ENCODE measurements around the gene AP2A2. TPM values are rescaled to one million over a fixed set of nuclear protein-coding genes. Genes with fewer than 3 reads are reported as not detected.
A peak's percentile ranks its signal among the peaks of the same experiment; 100 is the strongest.

Gene AP2A2
- total RNA-seq, 1 experiment from 2014 or later: 47.1 TPM

DNA sequence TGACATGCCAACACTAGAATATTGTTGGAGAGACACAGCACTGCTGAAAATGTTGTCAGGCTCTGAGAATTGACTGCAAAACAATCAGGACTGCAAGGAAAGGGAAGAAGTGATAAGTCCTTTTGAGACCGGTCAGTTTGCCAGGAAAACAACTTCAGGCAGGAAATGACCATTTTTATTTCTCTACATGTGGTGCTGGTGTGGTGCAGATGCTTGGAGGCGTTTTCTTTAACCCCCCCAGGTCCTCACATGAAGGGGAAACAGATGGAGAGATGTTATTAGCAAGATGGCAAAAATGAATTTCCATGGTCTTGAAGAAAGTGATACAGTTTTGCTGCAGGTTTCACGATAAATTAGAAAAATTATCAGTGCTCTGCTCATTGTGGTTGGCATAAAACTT, 5.7 kb downstream of the AP2A2 start:
- ChIA-PET CTCF (interaction anchor here (1.3 kb wide), 1 partner anchor 44 kb away, joined by 3 read pairs; no protein-coding TSS in a partner anchor), POLR2A (no interaction called here)
- H3K27me3 Mint-ChIP-seq (ENCODE audit: low read depth): no peaks in the 10 kb centered on the region
- no peaks in the 10 kb centered on the region for H3K36me3 Mint-ChIP-seq
- no peak overlapping the region for H3K4me3 Mint-ChIP-seq
- no peaks in the 10 kb centered on the region for H3K9me3 Mint-ChIP-seq
- peak overlapping the region; percentile 89 for H3K27ac Mint-ChIP-seq
- ATAC-seq (no peak), DNase-seq (ENCODE audit: low spot score) (no peak)
- H3K4me1 Mint-ChIP-seq: peaks cover 58% of the 10 kb centered on the region
- TF ChIP-seq, protein P1, sequence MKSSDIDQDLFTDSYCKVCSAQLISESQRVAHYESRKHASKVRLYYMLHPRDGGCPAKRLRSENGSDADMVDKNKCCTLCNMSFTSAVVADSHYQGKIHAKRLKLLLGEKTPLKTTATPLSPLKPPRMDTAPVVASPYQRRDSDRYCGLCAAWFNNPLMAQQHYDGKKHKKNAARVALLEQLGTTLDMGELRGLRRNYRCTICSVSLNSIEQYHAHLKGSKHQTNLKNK (CRISPR knock-in tag; IDR thresholded peaks at IDR 0.05): no peak
- no peak for TF ChIP-seq FOXK1 (CRISPR knock-in tag; IDR thresholded peaks at IDR 0.05)
- TF ChIP-seq, protein P2, sequence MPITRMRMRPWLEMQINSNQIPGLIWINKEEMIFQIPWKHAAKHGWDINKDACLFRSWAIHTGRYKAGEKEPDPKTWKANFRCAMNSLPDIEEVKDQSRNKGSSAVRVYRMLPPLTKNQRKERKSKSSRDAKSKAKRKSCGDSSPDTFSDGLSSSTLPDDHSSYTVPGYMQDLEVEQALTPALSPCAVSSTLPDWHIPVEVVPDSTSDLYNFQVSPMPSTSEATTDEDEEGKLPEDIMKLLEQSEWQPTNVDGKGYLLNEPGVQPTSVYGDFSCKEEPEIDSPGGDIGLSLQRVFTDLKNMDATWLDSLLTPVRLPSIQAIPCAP (CRISPR knock-in tag; IDR thresholded peaks at IDR 0.05): no peak
- no peak for TF ChIP-seq NFE2L1 (CRISPR knock-in tag; IDR thresholded peaks at IDR 0.05)
- TF ChIP-seq, protein P3, sequence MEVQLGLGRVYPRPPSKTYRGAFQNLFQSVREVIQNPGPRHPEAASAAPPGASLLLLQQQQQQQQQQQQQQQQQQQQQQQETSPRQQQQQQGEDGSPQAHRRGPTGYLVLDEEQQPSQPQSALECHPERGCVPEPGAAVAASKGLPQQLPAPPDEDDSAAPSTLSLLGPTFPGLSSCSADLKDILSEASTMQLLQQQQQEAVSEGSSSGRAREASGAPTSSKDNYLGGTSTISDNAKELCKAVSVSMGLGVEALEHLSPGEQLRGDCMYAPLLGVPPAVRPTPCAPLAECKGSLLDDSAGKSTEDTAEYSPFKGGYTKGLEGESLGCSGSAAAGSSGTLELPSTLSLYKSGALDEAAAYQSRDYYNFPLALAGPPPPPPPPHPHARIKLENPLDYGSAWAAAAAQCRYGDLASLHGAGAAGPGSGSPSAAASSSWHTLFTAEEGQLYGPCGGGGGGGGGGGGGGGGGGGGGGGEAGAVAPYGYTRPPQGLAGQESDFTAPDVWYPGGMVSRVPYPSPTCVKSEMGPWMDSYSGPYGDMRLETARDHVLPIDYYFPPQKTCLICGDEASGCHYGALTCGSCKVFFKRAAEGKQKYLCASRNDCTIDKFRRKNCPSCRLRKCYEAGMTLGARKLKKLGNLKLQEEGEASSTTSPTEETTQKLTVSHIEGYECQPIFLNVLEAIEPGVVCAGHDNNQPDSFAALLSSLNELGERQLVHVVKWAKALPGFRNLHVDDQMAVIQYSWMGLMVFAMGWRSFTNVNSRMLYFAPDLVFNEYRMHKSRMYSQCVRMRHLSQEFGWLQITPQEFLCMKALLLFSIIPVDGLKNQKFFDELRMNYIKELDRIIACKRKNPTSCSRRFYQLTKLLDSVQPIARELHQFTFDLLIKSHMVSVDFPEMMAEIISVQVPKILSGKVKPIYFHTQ (CRISPR knock-in tag; IDR thresholded peaks at IDR 0.05): no peak
- no peak for TF ChIP-seq ZNF671 (CRISPR knock-in tag; IDR thresholded peaks at IDR 0.05)
- TF ChIP-seq, protein P4, sequence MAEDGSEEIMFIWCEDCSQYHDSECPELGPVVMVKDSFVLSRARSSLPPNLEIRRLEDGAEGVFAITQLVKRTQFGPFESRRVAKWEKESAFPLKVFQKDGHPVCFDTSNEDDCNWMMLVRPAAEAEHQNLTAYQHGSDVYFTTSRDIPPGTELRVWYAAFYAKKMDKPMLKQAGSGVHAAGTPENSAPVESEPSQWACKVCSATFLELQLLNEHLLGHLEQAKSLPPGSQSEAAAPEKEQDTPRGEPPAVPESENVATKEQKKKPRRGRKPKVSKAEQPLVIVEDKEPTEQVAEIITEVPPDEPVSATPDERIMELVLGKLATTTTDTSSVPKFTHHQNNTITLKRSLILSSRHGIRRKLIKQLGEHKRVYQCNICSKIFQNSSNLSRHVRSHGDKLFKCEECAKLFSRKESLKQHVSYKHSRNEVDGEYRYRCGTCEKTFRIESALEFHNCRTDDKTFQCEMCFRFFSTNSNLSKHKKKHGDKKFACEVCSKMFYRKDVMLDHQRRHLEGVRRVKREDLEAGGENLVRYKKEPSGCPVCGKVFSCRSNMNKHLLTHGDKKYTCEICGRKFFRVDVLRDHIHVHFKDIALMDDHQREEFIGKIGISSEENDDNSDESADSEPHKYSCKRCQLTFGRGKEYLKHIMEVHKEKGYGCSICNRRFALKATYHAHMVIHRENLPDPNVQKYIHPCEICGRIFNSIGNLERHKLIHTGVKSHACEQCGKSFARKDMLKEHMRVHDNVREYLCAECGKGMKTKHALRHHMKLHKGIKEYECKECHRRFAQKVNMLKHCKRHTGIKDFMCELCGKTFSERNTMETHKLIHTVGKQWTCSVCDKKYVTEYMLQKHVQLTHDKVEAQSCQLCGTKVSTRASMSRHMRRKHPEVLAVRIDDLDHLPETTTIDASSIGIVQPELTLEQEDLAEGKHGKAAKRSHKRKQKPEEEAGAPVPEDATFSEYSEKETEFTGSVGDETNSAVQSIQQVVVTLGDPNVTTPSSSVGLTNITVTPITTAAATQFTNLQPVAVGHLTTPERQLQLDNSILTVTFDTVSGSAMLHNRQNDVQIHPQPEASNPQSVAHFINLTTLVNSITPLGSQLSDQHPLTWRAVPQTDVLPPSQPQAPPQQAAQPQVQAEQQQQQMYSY (CRISPR knock-in tag; IDR thresholded peaks at IDR 0.05): no peak
- TF ChIP-seq ELF4 (CRISPR knock-in tag; IDR thresholded peaks at IDR 0.05; ENCODE audit: low read depth): no peak
- TF ChIP-seq, protein P5, sequence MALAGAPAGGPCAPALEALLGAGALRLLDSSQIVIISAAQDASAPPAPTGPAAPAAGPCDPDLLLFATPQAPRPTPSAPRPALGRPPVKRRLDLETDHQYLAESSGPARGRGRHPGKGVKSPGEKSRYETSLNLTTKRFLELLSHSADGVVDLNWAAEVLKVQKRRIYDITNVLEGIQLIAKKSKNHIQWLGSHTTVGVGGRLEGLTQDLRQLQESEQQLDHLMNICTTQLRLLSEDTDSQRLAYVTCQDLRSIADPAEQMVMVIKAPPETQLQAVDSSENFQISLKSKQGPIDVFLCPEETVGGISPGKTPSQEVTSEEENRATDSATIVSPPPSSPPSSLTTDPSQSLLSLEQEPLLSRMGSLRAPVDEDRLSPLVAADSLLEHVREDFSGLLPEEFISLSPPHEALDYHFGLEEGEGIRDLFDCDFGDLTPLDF (CRISPR knock-in tag; IDR thresholded peaks at IDR 0.05): no peak
- TF ChIP-seq, protein P6, sequence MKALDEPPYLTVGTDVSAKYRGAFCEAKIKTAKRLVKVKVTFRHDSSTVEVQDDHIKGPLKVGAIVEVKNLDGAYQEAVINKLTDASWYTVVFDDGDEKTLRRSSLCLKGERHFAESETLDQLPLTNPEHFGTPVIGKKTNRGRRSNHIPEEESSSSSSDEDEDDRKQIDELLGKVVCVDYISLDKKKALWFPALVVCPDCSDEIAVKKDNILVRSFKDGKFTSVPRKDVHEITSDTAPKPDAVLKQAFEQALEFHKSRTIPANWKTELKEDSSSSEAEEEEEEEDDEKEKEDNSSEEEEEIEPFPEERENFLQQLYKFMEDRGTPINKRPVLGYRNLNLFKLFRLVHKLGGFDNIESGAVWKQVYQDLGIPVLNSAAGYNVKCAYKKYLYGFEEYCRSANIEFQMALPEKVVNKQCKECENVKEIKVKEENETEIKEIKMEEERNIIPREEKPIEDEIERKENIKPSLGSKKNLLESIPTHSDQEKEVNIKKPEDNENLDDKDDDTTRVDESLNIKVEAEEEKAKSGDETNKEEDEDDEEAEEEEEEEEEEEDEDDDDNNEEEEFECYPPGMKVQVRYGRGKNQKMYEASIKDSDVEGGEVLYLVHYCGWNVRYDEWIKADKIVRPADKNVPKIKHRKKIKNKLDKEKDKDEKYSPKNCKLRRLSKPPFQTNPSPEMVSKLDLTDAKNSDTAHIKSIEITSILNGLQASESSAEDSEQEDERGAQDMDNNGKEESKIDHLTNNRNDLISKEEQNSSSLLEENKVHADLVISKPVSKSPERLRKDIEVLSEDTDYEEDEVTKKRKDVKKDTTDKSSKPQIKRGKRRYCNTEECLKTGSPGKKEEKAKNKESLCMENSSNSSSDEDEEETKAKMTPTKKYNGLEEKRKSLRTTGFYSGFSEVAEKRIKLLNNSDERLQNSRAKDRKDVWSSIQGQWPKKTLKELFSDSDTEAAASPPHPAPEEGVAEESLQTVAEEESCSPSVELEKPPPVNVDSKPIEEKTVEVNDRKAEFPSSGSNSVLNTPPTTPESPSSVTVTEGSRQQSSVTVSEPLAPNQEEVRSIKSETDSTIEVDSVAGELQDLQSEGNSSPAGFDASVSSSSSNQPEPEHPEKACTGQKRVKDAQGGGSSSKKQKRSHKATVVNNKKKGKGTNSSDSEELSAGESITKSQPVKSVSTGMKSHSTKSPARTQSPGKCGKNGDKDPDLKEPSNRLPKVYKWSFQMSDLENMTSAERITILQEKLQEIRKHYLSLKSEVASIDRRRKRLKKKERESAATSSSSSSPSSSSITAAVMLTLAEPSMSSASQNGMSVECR (CRISPR knock-in tag; IDR thresholded peaks at IDR 0.05; ENCODE audit: borderline replicate concordance): no peak
- TF ChIP-seq, protein P7, sequence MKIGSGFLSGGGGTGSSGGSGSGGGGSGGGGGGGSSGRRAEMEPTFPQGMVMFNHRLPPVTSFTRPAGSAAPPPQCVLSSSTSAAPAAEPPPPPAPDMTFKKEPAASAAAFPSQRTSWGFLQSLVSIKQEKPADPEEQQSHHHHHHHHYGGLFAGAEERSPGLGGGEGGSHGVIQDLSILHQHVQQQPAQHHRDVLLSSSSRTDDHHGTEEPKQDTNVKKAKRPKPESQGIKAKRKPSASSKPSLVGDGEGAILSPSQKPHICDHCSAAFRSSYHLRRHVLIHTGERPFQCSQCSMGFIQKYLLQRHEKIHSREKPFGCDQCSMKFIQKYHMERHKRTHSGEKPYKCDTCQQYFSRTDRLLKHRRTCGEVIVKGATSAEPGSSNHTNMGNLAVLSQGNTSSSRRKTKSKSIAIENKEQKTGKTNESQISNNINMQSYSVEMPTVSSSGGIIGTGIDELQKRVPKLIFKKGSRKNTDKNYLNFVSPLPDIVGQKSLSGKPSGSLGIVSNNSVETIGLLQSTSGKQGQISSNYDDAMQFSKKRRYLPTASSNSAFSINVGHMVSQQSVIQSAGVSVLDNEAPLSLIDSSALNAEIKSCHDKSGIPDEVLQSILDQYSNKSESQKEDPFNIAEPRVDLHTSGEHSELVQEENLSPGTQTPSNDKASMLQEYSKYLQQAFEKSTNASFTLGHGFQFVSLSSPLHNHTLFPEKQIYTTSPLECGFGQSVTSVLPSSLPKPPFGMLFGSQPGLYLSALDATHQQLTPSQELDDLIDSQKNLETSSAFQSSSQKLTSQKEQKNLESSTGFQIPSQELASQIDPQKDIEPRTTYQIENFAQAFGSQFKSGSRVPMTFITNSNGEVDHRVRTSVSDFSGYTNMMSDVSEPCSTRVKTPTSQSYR (CRISPR knock-in tag; IDR thresholded peaks at IDR 0.05): no peak
- TF ChIP-seq ZNF138 (CRISPR knock-in tag; conservative IDR thresholded peaks at IDR 0.05): no peak
- TF ChIP-seq ZNF416 (CRISPR knock-in tag; IDR thresholded peaks at IDR 0.05): no peak
- TF ChIP-seq, protein P8, sequence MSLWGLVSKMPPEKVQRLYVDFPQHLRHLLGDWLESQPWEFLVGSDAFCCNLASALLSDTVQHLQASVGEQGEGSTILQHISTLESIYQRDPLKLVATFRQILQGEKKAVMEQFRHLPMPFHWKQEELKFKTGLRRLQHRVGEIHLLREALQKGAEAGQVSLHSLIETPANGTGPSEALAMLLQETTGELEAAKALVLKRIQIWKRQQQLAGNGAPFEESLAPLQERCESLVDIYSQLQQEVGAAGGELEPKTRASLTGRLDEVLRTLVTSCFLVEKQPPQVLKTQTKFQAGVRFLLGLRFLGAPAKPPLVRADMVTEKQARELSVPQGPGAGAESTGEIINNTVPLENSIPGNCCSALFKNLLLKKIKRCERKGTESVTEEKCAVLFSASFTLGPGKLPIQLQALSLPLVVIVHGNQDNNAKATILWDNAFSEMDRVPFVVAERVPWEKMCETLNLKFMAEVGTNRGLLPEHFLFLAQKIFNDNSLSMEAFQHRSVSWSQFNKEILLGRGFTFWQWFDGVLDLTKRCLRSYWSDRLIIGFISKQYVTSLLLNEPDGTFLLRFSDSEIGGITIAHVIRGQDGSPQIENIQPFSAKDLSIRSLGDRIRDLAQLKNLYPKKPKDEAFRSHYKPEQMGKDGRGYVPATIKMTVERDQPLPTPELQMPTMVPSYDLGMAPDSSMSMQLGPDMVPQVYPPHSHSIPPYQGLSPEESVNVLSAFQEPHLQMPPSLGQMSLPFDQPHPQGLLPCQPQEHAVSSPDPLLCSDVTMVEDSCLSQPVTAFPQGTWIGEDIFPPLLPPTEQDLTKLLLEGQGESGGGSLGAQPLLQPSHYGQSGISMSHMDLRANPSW (CRISPR knock-in tag; conservative IDR thresholded peaks at IDR 0.05; ENCODE audit: low read depth): no peak
- TF ChIP-seq MYBL2 (CRISPR knock-in tag; IDR thresholded peaks at IDR 0.05): no peak
- TF ChIP-seq, protein P9, sequence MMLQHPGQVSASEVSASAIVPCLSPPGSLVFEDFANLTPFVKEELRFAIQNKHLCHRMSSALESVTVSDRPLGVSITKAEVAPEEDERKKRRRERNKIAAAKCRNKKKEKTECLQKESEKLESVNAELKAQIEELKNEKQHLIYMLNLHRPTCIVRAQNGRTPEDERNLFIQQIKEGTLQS (CRISPR knock-in tag; conservative IDR thresholded peaks at IDR 0.05): no peak
- no peak for TF ChIP-seq RORB (CRISPR knock-in tag; IDR thresholded peaks at IDR 0.05)
- TF ChIP-seq OVOL2 (CRISPR knock-in tag; IDR thresholded peaks at IDR 0.05; ENCODE audit: borderline replicate concordance): no peak

All from WTC11 (cell line).